IPS-NIHi11 (cell line): ENCODE measurements around the gene TCHH.
"Not testable (repeated sequence)": the region's sequence is repeated elsewhere in the genome, so short reads cannot be mapped to it uniquely, and the experiment has no call there.

Experiments used
- DNase-seq: peaks from one replicate; pipeline ENCODE4 v3.0.0; 2012; ENCODE audit warnings: mixed read lengths, low spot score

TCHH gene

GRCh38 chr1:152112101-152112884 is 3.0 kb downstream of the TCHH start:
- peak; percentile 6 for DNase-seq

- peak; percentile 21 for DNase-seq
Observed at GRCh38 chr1:152111515-152111968, 3.7 kb downstream of the TCHH start.

- peak; percentile 15 for DNase-seq
Observed at GRCh38 chr1:152110860-152111514, 4.3 kb downstream of the TCHH start.

GRCh38 chr1:152110365-152110859 is 4.8 kb downstream of the TCHH start:
- DNase-seq = peak; percentile 16

- DNase-seq = no peak
Observed at GRCh38 chr1:152109998-152110294, 5.3 kb downstream of the TCHH start.

- DNase-seq = no peak
Observed at GRCh38 chr1:152109231-152109997, 5.8 kb downstream of the TCHH start.

- DNase-seq = no peak
Observed at GRCh38 chr1:152108882-152109222, 6.4 kb downstream of the TCHH start.

GRCh38 chr1:152107984-152108881 is 7.0 kb downstream of the TCHH start:
- no peak for DNase-seq

GRCh38 chr1:152107031-152107983 is 7.9 kb downstream of the TCHH start:
- DNase-seq = no peak

- DNase-seq = no peak
Observed at GRCh38 chr1:152104854-152105253, 10.4 kb downstream of the TCHH start.

- DNase-seq = no peak
Observed at GRCh38 chr1:152096931-152097330, 18.3 kb downstream of the TCHH start.

GRCh38 chr1:152089014-152089674 is 26.1 kb downstream of the TCHH start, which contains the start of gene TCHHL1:
TSS of gene TCHHL1 (minus strand) at chr1:152089064. CDS start at chr1:152088143, 921 bp downstream.
- DNase-seq = no peak

- no peak for DNase-seq
Observed at GRCh38 chr1:152086760-152087159, 28.5 kb downstream of the TCHH start.

- no peak for DNase-seq
Observed at GRCh38 chr1:152084853-152085252, 30.4 kb downstream of the TCHH start.

- DNase-seq = not testable (repeated sequence)
Observed at GRCh38 chr1:152081026-152081425, 34.2 kb downstream of the TCHH start.

GRCh38 chr1:152080494-152080893 is 34.8 kb downstream of the TCHH start:
- DNase-seq = not testable (repeated sequence)

- no peak for DNase-seq
Observed at GRCh38 chr1:152078831-152079441, 36.3 kb downstream of the TCHH start.

GRCh38 chr1:152072311-152072710 is 42.9 kb downstream of the TCHH start:
- no peak for DNase-seq

- DNase-seq = no peak
Observed at GRCh38 chr1:152071123-152071522, 44.1 kb downstream of the TCHH start.
